C4-2B (cell line): ENCODE data around the gene PON2.
"Not testable (repeated sequence)": the region's sequence is repeated elsewhere in the genome, so short reads cannot be mapped to it uniquely, and the experiment has no call there.

Source experiments
- H3K27ac ChIP-seq: fragments of 450-650 bp; 2 replicates; pipeline ENCODE4 v1.5.1; 2017
- ZFX ChIP-seq: fragments of 450-650 bp; IDR thresholded peaks from 2 replicates; pipeline ENCODE4 v1.6.1; 2017
- TF ChIP-seq, protein P1 (sequence below): fragments of 450-650 bp; conservative IDR thresholded peaks from 2 replicates; pipeline ENCODE4 v1.5.1; 2017; ENCODE audit warnings: mild to moderate bottlenecking

The PON2 gene

DNA sequence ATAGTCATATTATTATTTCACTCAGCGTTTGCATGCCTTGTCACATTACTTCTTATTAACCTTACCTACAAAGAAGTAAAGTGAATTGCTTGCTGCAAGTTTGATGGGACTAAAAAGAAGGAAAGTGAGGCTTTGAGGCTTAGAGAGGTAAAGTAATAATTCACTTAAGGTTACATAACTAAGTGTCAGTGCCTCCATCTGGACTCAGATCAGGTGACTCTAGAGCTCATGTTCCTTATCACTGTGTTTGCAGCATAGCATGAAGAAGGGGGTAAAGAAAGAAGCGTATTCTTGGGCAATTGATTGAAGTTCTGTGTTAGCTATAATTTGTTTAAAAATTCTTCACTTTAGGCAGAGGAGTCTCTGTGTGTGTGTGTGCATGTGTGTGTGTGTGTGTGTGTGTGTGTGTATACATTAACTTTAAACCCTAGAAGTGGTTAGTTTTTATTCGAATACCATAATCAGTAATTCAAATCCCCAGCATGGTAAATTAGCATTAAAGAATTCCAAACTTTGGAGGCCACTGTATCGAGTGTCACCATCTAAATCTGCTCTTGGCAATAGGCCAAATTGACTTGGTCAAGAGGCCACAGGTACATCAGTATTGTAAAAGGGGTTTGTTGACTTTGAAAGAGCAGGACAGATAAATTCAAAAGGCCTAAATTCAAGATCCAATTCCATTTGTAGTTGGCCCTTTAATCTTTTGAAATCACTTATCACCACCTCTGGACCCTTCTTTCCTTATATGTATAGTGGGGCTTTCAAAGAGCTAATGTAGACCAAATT, 36.5 kb downstream of the PON2 start:
- H3K27ac ChIP-seq: no peak overlapping the region
- TF ChIP-seq ZFX: no peak
- TF ChIP-seq, protein P1, sequence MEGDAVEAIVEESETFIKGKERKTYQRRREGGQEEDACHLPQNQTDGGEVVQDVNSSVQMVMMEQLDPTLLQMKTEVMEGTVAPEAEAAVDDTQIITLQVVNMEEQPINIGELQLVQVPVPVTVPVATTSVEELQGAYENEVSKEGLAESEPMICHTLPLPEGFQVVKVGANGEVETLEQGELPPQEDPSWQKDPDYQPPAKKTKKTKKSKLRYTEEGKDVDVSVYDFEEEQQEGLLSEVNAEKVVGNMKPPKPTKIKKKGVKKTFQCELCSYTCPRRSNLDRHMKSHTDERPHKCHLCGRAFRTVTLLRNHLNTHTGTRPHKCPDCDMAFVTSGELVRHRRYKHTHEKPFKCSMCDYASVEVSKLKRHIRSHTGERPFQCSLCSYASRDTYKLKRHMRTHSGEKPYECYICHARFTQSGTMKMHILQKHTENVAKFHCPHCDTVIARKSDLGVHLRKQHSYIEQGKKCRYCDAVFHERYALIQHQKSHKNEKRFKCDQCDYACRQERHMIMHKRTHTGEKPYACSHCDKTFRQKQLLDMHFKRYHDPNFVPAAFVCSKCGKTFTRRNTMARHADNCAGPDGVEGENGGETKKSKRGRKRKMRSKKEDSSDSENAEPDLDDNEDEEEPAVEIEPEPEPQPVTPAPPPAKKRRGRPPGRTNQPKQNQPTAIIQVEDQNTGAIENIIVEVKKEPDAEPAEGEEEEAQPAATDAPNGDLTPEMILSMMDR: no peak

DNA sequence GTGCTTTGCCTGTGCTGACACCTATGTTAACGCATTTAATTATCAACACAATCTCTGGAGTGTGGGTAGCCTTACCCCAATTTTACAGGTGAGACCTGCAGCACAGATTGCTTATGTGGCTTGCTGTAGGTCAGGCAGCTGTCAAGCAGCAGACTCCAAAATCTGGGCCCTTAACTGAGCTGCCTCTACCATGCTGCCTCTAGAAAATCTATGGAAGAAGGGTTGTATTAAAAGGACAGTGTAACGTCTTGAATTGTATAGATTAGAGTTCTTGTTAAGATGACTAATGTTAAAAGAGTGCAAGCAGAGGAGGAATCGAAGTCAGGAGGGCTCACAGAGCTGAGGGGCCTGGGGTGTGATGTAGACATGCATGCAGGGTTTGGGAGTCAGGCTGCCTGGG, 37.4 kb downstream of the PON2 start:
- no peak overlapping the region for H3K27ac ChIP-seq
- no peak for TF ChIP-seq ZFX
- TF ChIP-seq, protein P1: no peak

DNA sequence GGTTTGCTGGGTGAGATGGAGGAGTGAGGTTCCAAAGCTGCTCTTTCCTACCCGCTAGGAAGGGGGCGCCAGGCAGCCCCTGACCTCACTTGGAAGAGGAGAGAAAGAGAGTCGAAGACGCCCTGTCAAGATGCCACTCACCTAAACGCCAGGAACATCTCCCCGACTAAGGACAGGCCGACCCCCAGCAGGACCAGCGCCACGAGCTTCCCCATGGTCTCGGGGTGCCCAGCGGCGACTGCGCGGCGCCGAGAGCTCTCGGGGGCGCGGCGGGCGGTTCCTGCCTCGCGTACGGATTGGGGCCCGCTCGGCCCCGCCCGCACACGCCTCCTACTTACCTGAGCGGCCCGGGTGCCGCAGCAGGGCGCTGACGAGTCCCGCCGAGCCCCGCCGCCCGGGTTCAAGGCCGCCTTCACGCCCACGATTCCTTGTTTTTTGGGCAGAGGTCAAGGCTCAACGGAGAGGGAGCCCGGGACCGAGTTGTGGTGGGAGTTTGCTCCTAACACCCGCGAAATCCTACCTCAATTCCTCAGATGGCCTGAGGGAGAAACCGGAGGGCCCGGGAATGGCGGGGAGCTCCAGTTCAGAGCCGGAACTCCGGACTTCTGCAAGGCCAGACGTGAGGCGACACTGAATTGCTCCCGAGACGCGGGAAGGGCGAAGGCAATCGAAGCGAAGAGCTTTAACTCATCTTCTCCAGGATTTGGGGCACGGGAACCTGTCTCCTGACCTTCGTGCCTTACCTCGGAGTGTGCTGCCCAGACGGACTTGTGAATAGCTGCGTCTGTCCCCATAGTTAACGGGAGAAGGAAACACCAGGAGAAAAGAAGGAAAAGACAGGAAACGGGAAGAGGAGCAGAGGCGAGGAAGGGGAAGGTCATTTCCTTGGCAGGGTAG, 38.4 kb downstream of the PON2 start, which contains the start of gene PON3:
Gene PON3 (minus strand): TSS at position 240 of the 897 bp plus-strand sequence. CDS start 25 bp downstream, at position 215.
- no peak for TF ChIP-seq ZFX
- TF ChIP-seq, protein P1: 0 out of 2 replicates have a peak, but pooled peaks have one; percentile 5
- H3K27ac ChIP-seq: no peak within 1 kb of the TSS

DNA sequence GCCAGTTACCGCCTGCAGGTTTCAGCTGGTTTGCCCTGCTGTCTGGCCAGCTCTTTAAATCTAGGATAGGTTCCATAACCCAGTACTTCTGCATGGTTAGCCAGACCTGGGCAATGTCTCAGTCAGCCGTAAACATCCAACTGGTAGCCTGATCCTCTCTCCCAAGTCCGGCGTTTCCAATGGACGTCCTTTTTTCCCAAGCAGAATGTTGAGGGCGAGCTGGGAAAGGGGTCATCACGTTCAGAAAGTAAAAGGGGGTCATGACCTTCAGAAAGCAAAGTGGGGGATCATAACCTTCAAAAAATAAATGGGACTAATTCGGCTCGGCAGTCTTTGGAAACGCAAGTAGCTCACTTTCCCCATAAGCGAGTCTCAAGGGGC, 39.1 kb downstream of the PON2 start:
- no peak for TF ChIP-seq ZFX
- TF ChIP-seq, protein P1: no peak
- H3K27ac ChIP-seq: no peak overlapping the region

DNA sequence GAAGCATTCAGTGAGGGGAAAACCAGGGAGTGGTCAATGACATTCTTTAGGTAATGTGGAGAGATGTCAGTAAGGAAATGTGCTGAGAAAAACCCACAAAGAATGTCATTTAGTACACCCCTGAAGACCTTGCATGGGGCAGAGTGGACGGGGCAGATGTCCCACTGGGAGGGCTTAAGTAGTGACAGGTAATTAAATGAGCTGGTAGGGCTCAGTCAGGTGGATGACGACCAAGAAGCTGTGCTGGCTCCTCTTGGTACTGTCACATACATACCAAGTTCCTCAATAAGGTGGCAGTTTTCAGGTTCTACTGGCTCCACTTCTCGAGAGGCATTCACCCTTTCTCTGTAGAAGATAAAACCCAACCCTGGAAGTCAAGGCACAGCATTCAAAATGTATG, 40.5 kb downstream of the PON2 start:
- TF ChIP-seq, protein P1: no peak
- no peak for TF ChIP-seq ZFX
- H3K27ac ChIP-seq: no peak overlapping the region

DNA sequence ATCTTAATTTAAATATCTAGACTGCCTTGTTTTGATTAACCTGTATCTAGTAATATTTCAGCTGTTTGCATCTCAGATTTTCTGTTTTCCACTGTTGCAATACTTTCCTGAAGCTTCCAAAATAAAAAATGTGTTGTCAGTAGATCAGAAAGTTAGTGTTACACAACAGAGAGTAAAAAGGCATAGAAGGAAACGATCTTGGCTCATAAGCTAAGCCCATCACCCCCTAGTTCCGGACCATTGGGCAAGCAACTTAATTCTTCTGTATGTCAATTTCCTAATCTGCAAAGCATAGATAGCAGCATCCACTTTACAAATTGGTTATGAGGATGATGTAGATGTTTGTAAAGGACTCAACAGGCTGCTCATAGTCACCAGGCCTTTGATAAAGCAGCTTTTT, 43.1 kb downstream of the PON2 start:
- TF ChIP-seq, protein P1: no peak
- no peak for TF ChIP-seq ZFX
- no peak overlapping the region for H3K27ac ChIP-seq

DNA sequence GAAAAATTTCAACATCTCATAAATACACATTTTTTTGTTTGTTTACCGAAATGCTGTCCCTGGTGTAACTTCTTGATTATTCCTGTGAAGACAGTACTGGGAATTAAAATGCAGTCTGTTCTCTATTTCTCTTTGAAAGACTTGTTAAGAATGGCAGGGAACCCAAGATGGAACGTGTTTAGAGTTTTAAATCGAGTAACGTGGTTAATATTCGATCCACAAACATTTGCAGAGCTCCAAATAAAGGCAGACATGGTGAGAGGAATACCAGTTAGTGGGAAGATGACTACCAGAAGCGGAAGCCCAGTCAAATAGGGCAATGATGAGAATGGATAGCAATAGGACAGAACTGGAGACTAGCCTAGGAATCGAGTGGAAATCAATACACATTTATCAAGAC, 45.3 kb downstream of the PON2 start:
- no peak for TF ChIP-seq ZFX
- TF ChIP-seq, protein P1: no peak

DNA sequence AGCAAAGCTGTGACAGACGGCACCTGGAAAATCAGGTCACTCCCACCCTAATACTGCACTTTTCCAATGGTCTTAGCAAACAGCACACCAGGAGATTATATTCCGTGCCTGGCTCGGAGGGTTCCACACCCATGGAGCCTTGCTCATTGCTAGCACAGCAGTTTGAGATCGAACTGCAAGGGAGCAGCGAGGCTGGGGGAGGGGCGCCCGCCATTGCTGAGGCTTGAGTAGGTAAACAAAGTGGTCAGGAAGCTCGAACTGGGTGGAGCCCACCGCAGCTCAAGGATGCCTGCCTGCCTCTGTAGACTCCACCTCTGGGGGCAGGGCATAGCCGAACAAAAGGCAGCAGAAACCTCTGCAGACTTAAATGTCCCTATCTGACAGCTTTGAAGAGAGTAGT, 55.4 kb downstream of the PON2 start:
- not testable (repeated sequence) for H3K27ac ChIP-seq

More for the DNA sequence above, 45.3 kb downstream of the PON2 start:
- H3K27ac ChIP-seq: no peak overlapping the region
